HG03558 (cell line): ENCODE data around the gene CARM1.
A peak's percentile ranks its signal among the peaks of the same experiment; 100 is the strongest.
"Not testable (repeated sequence)": the region's sequence is repeated elsewhere in the genome, so short reads cannot be mapped to it uniquely, and the experiment has no call there.

Experiments used
- ATAC-seq: cut with Tn5 transposase; IDR thresholded peaks from one replicate; pipeline ENCODE4 v1.9.1; 2021; ENCODE audit warnings: moderate number of reproducible peaks; ENCODE audit not compliant: unreplicated experiment; ENCODE audit errors: extremely low read depth

Gene CARM1

DNA sequence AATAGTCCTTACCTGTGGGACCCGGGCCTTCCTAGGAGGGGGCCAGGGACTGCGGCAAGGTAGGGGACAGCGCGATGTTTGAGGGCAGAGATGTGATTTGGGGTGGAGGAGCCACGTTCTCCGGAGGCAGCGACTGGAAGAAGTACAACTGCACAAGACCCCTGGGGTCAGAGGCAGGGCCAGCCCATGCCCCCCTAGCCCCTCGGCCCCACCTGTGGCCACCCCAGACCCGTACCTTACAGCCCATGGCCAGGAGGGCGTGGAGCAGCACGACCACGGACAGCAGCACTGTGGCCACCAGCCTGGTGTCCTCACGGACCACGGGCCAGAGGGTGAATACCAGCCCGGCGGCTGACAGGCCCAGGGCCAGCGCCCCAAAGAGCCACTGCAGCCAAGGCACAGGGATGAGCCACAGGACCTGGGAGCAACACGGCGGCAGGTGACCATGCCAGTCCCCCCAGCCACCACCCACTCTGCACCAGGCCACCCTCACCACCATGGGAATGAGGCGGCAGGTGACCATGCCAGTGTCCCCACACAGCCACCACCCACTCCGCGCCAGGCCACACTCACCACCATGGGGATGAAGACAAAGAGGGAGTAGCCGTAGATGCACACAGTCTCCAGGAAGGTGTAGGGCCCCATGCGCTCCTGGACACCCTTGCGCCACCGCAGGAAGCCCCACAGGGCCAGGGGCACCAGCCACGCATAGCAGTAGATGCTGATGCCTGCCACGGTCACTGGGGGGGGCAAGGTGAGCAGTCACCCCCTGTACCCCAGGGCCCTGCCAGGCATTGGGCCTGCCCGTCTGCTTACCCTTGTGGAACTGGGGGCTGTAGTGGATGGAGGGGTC is 52.1 kb downstream of the CARM1 start:
- no peak for ATAC-seq

DNA sequence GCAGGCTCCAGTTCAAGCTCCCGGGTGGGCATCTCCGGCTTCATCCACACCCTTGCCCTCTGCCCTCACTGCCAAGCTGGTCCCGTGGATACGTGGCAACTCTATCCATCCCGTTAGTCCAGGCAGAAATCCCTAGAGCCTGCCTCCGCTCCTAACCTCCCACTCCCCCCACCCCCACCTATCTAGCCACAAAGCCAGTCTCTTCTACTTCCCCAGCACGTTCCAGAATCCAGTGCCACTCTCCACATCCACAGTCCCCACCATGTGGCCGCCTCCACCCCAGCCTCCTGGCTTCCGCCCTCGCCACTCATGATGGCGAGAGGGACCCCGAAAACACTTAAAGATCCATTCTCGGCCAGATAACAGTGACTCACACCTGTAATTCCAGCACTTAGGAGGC is 53.2 kb downstream of the CARM1 start:
- no peak for ATAC-seq

DNA sequence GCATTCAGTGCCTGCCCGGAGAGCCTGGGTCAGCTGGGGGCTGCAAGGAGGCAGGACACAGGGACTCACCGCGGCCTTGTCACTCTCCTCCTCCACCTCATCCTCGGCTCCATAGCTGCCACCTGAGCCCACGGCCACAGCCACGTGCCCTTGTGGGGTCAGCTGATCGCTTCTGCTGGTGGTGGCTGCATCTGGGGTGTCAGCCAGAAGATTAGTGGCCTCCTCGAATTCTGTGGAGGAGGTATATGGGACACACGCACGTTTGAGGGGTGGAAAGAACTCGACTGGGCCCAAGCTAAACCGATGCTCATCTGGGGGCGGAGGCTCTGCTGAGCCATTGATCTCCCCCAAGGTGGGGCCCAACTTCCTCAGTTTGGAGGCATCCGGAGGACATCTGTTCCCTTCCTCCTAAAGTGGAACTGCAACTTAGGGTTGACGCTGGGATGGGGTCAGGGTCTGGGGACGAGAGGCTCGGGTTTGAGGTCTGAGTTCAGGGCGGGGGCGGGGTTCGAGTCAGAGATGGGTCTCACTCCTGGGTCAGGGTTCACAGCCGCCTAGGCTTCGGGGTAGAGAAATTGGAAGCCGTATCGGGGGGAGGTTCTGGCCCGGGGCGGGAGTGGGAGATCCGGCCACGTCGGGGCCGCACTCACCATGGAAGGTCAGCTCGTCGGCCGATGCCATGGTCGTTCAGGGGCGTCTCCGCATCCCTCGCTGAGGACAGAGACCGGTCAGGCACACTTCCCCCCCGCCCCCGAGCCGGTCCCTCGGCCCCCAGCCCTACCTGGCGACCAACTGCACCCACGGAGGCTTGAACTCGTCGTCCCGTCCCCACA is 56.6 kb downstream of the CARM1 start:
- no peak for ATAC-seq

DNA sequence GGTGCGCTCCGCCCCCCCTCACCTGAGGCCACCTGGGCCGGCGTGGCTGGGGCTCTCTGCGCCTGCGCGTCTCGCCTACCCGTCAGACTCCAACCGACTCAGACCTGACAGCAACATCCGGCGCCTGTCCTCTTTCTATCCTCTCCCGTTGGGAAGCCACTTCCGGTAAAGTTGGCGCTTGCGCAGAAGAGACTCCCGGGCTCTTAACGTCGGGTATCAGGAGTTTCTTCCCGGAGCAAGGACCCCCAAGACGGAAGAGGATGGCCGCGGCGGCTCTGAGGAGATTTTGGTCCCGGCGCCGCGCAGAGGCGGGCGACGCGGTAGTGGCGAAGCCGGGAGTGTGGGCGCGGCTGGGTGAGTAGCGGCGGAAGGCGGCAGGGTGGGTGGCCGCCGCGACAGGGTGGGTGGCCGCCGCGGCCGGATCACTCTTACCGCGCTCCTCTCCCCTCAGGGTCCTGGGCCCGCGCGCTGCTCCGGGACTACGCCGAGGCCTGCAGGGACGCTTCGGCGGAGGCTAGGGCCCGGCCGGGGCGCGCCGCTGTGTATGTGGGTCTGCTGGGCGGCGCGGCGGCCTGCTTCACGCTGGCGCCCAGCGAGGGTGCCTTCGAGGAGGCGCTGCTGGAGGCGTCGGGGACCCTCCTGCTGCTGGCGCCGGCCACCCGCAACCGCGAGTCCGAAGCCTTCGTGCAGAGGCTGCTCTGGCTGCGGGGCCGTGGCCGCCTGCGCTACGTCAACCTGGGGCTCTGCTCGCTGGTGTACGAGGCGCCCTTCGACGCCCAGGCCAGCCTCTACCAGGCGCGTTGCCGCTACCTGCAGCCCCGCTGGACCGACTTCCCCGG is 57.4 kb downstream of the CARM1 start, which contains the start of the genes TIMM29 and YIPF2:
TIMM29 (plus strand) TSS at position 249 of the 839 bp plus-strand sequence; CDS start at position 261, 12 bp downstream.
YIPF2 (minus strand) TSS at position 77 of the 839 bp plus-strand sequence. CDS start 229 bp downstream, outside the sequence.
- peak; percentile 48 for ATAC-seq

DNA sequence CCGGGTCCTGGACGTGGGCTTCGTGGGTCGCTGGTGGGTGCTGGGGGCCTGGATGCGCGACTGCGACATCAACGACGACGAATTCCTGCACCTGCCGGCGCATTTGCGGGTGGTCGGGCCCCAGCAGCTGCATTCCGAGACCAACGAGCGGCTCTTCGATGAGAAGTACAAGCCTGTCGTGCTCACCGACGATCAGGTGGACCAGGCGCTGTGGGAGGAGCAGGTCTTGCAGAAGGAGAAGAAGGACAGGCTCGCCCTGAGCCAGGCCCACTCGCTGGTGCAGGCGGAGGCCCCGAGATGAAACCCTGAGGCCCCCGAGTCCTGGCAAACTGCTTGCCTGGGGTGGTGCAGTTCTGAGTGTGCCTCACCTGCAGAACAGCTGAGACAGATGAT is 58.0 kb downstream of the CARM1 start:
- ATAC-seq = no peak

DNA sequence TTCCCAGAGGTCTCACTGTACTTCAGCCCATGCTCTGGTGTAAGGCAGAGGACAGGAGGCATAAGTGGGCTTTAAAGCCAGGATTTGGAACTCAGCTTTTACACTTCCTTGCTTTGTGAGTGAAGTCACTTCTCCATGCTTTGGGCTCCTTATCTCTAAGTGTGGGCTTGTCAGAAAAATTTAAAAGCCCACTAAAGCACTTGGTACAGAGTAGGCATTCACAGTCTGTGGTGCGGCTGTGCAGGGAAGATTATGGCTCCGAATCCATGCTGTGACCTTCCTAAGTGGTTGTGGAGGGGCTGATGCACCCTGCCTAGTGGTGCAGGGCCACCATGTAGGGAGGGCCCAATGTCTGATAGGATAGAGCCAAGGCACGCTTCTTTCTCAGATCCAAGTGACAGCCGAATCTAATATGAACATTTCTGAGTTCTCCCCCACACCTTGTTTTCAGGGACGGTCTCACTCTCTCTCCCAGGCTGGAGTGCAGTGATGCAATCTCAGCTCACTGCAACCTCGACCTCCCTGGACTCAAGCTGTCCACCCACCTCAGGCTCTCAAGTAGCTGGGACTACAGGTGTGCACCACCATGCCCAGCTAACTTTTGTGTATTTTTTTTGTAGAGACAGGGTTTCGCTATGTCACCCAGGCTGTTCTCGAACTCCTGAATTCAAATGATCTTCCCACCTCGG is 64.2 kb downstream of the CARM1 start:
- no peak for ATAC-seq

DNA sequence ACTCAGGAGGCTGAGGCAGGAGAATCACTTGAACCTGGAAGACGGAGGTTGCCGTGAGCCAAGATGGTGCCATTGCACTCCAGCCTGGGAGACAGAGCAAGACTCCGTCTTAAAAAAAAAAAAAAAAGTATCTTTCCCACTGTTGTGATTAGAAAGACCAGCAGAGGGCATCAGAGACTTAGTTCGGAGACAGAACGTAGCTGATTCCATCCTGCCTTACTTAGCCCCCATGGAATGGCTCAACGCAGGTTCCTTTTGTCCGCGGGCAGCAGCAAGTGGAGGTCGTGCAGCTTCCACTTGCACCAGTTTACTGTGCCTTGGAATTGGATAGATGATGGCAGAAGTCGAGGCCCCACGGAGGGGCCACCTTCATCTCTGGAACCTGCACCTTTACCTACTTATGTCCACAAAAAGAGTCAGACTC is 65.3 kb downstream of the CARM1 start:
- ATAC-seq = no peak

DNA sequence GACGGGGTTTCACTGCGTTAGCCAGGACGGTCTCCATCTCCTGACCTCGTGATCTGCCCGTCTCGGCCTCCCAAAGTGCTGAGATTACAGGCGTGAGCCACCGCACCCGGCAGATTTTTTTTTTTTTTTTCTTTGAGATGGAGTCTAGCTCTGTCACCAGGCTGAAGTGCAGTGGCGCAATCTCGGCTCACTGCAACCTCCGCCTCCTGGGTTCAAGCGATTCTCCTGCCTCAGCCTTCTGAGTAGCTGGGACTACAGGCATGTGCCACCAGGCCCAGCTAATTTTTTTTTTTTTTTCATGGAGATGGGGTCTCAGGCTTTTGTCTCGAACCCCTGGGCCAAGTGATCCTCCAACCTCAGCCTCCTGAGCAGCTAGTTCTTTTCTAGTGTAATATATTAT is 70.3 kb downstream of the CARM1 start:
- ATAC-seq = not testable (repeated sequence)

DNA sequence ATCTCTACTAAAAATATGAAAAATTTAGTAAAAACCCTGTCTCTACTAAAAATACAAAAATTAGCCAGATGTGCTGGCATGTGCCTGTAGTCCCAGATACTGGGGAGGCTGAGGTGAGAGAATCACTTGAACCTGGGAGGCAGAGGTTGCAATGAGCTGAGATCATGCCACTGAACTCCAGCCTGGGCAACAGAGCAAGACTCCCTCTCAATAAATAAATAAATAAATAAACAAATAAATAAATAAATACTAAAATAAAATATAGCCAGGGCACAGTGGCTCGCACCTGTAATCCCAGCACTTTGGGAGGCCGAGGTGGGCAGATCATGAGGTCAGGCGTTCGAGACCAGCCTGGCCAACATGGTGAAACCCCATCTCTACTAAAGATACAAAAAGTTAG is 72.1 kb downstream of the CARM1 start:
- not testable (repeated sequence) for ATAC-seq

DNA sequence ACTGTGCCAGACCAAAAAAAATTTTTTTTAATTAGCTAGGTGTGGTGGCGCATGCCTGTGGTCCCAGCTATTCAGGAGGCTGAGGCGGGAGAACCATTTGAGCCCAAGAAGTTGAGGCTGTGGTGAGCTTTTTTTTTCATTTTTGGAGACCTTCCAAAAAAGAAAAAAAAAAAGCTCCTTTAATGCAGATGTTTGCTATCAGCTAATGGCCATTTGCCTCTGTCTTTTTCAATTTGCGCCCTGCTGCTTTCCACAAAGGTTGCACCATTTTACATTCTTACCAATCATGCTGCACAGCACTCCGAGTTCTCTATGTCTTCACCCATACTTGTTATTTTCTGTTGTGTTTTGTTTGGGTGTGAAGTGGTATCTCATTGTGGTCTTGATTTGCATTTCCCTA is 73.9 kb downstream of the CARM1 start:
- no peak for ATAC-seq

DNA sequence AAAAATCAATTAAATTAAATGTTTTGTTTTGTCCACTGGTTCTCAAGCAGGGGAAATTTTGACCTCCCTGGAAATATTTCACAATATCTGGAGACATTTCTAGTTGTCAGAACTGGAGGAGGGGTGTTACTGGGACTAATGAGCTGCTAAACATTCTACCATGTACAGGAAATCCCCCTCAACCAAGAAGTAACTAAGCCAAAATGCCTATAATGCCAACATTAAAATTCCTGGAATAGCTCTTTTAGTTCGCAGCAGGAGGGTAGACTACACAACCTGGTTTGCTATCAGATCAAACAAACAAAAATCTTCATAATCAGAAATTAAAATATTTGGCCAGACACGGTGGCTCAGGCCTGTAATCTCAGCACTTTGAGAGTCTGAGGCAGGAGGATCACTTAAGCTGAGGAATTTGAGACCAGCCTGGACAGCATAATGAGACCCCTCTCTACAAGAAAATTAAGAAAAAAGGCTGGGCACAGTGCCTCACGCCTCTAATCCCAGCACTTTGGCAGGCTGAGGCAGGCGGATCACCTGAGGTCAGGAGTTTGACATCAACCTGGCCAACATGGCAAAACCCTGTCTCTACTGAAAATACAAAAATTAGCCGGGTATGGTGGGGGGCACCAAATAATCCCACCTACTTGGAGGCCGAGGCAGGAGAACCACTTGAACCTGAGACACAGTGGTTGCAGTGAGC is 75.8 kb downstream of the CARM1 start:
- no peak for ATAC-seq

DNA sequence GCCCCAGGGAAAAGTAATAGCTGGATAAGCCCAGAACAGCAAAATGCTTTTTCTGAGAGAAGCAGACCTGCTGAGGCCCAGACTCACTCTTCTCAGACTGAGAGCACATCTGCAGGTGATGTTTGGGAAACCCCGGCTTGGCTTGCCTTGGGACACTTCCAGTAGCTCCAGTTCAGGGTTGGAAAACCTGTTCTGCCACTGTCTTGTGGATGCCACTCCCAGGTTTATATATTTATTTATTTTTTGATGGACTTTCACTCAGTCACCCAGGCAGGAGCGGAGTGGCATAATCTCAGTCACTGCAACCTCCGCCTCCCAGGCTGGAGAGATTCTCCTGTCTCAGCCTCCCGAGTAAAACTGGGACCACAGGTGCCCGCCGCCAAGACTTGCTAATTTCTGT is 81.5 kb downstream of the CARM1 start:
- ATAC-seq = no peak

DNA sequence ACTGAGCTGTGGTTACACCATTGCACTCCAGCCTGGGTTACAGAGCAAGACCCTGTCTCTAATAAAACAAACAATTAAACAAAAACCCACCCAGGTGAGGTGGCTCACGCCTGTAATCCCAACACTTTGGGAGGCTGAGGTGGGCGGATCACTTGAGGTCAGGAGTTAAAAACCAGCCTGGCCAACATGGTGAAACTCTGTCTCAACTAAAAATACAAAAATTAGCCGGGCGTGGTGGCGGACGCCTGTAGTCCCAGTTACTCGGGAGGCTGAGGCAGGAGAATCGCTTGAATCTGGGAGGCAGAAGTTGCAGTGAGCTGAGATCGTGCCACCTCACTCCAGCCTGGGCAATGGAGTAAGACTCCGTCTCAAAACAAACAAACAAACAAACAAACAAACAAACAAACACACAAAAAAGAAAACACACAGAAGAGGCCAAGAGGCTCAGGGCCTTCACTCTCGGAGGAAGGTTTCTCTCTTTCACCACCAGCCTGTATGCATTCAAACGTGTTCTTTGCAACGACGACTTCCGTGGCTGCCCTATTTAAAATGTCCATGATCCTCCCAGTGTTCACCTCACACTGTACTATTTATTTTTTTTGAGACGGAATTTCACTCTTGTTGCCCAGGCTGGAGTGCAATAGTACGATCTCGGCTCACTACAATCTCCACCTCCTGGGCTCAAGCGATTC is 88.1 kb downstream of the CARM1 start:
- not testable (repeated sequence) for ATAC-seq

DNA sequence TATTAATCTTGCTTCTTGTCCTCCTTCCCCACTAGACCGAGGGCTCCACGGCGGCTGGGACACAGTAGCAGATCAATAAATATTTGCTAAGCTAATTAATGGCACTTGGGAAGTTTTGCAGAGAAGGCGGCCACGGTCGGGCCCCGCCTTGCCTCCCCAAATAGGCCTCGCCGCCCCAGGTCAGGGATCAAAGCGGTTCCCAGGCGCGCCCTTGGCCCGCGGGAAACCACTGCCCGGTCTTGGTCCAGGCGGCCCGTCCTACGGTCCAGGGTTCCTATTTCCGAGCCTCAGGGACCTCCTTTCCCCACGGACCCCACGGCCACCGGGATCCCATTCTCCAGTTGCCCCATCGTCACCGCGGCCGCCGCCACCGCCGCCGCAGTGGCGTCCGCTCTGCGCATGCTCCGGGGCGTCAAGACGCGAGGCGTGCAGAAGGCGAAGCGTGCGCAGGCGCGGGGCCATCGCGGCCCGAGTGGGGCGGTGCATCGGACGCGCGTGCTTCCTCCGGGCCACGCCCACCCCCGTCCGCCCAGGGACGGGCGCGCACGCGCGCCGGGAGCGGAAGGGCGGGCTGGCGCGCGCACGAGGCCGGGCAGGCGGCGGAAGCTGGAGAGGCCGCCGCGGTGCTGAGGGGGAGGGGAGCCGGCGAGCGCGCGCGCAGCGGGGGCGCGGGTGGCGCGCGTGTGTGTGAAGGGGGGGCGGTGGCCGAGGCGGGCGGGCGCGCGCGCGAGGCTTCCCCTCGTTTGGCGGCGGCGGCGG is 89.1 kb downstream of the CARM1 start, which contains the start of gene SMARCA4:
SMARCA4 (plus strand) TSS at position 717 of the 759 bp plus-strand sequence. CDS start 23,122 bp downstream, outside the sequence.
- ATAC-seq = peak; percentile 53

DNA sequence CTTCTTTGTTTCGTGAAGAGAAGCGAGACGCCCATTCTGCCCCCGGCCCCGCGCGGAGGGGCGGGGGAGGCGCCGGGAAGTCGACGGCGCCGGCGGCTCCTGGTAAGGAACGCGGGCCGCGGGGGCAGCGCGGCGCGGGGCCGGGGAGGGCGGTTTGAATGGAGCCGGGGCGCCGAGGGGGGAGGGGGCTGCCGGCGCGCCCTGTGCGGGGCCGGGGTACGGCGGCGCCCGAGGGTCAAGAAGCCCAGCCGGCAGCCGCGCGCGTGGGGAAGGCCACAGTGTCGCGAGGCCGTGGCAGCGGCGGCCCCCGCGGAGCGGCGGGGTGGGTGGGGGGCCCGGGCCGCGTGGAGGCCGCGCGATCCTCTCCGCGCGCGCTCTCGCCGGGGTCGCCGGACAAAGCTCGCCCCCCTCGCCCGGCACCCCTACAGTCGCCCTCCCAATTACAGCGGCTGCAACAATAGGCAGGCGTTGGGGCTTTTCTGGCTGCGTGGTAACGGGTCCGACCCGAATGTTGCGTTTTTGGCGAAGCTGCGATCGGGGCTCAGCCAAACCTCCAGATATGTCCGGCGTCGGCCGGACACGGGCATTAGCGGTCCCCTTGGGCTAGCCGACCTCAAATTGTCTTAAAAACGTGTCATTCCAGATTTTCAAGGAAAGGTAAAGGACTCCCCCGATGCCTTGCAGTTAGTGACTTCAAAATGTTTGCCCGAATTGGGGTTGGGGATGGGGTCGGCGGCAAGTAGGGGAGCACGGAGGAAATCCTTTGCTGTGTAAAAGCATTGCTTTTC is 89.9 kb downstream of the CARM1 start:
- peak; percentile 12 for ATAC-seq

DNA sequence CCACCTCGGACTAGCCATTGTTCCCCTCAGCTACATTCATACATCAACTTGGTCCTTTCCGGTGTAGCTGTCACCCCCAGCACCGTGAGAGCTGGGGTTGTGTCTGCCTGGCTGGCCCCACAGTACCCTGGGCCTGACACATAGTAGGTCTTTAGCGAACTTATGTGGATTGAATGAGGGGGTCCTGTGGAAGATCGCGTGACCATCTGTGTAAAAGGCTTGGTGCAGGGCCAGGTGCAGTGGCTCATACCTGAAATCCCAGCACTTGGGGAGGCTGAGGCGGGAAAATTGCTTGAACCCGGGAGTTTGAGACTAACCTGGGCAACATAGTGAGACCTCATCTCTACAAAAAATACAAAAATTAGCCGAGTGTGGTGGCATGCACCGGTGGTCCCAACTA is 91.5 kb downstream of the CARM1 start:
- ATAC-seq = no peak

DNA sequence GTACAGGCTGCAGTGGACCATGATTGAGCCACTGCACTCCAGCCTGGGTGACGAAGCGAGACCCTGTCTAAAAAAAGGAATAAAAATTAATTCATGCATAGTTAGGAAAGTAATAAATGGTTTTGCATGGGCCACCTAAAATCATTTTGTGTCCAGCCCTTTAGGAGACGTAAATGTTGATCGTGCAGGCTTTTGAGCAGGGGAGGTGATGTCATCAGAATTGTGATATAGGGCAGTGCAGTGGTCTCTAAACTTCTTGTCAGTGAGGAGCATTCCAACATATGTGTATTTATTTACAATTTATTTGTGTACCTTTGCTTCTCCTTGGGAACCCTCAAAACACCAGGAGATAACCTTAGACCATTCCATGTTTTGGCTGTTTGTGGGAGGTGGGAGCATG is 92.5 kb downstream of the CARM1 start:
- ATAC-seq = no peak
